Stimulated activated CD8-positive, alpha-beta memory T cell treated with anti-CD3 and anti-CD28 coated beads, Interleukin-7, amount 100 ng/mL, for 1 hour (primary cell): ENCODE measurements around the gene NSD2.

Source experiments
- DNase-seq, 2 donors: peaks; one replicate each; pipeline ENCODE4 v3.0.0-alpha.2; 2020; ENCODE audit warnings: low read depth in 2 of 2

The NSD2 gene

DNA sequence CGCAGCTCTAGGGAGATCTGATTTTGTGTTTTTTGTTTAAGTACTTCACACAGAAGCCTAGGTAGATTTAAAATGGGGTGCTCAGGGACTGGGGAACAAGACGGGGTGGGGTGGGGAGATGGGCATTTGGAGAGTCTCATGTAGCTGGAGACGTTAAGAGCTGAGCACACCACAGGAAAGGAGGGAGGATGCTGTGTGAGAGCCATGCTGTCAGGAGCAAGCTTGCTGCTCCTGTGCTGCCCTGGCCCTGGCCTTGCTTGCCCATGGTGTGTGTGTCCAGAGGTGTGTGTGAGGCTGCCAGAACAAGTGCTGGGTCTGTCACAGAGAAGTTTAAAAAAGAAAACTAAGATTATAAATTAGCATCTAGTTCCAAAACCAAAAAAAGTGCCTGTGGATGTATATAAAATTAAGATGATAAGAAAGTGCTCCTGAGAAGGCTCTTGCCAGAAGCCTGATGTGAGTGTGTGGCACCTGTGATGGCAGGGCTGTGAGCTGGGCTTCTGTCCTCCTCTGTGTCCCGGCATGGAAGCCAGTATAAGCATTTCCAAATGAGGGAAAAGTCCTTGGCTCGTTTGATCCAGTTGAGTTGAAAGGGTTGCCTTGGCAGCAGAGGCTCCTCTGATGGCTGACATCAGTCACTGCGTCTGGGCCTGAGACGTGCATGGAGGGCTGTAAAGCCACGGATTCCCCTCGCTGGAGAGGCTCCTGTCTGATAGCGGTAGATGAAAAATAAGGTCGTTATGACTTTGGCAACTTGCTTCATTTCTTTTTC is 74.1 kb downstream of the NSD2 start:
- DNase-seq, result no peak

DNA sequence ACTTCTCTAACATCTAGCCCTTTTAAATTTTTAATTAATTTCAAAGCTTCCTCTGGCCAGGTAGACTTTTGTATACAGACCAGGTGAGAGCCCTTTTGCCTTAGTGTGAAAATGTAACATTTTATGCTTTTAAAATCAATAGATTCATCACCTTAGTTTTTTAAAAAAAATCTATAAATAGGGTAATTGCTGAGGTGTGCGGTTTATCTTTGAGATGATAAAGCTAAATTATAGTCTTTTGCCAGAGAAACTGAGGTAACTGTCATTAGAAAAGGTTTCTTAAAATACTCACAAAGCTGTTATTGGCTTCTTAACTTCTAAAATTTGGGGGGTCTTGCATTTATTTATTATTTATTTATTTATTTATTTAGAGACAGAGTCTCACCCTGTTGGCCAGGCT is 74.7 kb downstream of the NSD2 start:
- no peak for DNase-seq

DNA sequence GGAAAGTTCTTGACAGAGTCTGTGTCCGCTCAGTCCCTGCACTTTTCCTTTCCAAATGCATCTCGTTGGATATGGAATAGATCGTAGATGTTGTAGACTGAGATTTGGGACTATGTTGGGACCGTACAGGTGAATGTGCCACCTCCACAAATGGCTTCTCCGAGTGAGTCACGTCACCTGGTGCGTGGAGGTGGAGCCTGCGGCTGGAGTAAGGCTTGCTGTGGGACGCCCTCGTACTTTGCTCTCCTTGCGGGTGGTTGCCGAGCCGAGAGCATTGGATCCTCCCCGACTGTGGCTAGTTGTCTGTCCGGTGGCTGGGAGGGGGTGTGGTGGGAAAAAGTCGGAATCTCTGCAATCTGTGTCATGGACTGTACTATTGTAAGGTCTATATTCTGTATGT is 77.0 kb downstream of the NSD2 start:
- no peak for DNase-seq

DNA sequence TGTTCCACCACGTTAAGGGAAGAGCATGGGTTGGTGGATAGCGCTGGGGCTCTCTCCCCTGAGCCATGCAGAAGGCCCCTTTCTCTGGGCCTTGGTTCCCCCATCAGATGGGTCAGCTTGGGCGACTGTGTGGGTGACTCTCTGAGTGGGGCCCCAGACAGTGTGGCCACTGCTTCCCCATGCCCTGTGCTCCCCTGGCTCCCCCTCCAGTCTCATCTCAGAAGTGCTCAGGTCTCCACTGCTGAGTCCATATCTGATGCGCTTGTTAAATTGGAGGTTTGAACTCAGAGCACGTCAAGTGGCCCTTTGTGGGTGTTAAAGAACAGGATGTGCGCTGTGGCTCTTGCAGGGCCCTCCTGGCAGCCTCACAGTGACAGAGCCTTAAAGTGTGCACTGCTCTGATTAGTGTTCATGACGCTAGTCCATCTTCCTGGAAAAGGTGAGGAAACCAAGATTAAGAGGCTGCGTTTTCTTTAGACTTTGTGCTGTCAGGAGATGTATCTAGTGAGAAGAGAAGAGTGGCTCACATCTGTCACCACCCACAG is 77.8 kb downstream of the NSD2 start:
- DNase-seq, result no peak

DNA sequence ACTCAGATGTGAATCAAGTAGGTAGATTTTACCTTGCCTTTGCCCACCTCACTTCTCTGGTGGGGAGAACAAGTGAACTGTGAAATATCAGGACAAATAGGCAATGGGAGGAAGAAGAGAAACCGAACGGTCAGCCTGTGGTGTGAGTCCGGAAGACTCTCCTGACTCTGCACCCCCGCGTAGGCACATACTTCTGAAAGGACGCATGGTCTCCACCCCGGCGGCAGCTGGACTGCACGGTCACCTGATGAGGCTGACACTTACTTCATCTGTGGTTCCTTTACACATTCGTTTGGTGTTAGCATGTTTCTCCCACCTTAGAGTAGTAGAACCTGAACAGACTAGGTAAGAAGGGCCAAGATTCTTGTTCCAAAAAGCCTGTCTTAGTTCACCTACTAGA is 79.2 kb downstream of the NSD2 start:
- no peak for DNase-seq

DNA sequence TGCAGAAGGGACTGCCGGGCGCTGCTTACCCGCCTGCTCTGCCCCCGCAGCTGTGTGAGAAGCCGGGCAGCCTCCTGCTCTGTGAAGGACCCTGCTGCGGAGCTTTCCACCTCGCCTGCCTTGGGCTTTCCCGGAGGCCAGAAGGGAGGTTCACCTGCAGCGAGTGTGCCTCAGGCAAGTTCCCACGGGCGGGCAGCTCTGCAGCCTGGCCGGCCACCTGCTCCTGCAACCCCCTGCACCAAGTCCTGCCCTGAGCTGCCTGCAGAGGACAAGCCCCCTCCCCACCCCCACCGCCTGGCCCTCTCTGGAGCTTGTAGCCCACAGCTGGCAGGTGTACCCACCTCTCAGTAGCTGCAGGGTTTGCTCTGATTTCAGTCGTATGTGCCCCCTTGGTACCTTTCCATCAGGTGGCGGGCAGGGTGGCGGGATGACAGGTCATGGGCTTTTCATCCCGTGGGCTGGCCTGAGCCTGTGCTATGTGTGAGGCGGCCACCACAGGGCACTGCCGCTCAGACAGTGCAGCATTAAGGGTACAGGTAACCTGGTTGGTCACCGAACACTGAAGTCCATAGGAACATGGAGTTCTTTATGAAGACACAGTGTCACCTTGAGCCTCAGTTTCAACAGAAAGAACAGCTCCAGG is 81.0 kb downstream of the NSD2 start:
- DNase-seq, result no peak

DNA sequence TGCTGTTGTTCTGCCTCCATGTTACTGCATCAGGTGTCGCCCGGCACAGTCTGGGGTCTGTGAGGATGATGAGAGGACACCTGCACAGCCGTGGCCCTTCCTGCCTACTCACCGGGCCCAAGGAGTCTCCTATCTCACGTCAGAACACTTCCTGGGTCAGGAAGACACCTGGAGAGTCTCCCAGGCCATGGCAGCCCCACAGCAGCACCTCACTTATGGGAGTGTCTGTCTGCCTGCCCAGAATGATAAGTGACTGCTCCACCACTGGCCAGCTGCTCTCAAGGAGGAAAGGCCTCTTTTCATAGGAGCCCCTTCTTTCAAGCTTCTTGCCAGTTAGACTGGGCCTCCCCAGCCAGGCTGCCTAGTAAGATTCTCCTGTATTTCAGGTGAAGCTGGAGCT is 81.5 kb downstream of the NSD2 start:
- DNase-seq, result no peak

DNA sequence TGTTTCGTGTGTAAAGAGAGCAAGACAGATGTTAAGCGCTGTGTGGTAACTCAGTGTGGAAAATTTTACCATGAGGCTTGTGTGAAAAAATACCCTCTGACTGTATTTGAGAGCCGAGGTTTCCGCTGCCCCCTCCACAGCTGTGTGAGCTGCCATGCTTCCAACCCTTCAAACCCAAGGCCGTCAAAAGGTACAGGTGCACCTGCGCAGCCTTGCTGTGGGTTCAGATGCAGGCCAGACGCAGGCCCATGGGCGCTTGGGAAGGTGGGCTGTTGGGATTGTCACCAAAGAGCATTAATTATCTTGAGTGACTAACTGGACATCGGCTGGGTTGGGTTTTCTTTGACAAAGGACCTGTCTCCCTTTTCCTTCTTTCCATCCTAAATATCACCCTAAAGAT is 82.1 kb downstream of the NSD2 start:
- no peak for DNase-seq

DNA sequence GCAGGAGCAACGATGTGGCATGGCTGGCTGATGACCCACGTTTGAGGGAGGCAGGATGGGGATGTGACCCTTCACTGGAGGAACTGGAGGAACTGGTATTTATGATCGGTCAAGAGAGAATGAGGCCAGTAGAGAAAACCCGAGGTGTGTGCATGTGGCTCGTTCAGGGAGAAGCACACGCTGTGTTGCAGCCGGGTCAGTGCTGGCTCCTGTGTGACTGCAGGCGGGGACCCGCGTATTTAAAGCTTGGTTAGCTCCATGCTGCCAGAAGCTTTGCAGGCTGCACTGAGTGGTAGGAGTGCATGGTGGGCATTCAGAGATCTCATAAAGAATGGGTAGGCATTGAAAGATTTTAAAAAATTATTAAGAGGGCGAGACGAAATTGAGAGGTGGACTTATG is 85.4 kb downstream of the NSD2 start:
- DNase-seq, result no peak

DNA sequence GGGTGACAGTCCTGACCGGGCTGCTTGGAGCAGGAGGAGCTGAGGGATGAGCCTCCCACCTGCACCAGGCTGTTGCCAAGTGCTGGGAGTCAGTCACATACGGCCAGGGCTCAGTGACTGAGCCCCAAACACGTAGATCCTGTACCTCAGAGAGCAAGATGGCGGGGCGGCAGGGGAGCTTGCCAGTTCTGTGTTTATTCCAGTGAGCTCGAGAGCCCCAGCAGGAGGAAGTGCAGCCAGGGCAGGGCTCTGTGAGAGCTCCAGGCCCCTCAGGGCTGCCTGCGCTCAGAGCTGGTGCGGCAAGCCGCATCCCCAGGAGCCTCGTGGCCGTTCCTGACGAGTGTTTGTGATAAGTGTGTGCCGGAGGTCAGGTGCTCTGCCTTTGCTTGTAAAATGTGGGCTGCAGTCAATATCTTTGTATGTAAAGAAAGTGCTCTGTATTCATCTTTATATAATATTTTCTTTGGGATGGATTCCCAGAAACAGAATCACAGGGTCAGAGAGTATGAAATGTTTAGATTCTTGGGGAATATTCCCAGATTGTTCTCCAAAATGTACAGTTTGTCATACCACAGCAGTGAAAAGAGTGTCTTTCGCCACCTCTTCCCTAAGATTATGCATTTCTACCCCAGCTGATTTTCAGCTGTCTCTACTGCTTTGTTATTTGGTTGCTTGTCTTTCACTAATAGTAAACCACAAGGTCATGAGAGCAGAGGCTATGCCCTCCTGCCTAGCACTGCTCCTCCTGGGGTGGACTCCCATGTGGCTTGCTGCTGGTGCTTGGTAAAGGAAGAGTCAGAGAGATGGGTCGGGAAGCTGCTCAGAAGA is 87.3 kb downstream of the NSD2 start:
- no peak for DNase-seq

DNA sequence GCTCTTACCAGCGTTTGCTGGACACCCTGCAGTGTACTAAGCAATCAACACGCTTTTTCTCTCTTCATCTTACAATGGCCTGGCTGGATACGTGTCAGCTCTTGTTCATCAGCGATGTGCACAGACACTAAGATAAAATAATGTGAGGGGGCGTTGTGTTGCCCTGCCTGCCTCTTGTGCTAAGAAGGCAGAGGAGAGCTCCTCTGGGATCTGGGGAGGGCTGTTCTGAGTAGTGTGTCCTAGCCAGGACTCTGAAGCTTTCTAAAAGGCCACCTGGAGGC is 87.9 kb downstream of the NSD2 start:
- no peak for DNase-seq

DNA sequence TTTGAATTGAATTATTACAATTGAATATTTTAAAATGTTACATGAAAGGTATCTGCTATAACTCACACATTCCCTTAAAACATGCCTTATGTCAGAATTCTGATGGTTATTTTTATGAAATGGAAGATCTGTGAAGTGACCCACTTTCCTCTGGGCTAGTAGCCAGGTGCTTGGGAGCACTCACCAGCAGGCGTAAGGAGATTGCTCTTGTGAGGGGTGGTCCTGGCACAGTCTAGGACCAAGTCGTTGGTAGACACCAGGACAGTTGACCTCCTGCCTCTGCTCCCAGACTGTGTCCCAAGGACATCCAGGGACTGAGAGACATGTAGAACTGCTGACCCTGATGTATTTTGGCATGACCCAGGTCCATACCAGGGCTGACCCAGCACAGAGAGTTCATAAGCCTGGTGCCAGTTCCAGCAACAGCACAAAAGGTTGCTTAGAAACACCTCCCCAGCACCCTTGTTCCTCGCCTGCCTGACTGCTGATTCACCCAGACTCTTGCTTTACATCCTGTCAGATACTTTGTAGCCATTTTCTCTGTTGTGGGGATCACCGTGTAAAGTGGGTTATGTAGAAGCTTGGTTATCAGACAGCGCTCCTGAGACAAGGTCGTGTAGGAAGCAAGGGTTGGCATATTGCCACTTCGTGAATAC is 89.1 kb downstream of the NSD2 start:
- no peak for DNase-seq

DNA sequence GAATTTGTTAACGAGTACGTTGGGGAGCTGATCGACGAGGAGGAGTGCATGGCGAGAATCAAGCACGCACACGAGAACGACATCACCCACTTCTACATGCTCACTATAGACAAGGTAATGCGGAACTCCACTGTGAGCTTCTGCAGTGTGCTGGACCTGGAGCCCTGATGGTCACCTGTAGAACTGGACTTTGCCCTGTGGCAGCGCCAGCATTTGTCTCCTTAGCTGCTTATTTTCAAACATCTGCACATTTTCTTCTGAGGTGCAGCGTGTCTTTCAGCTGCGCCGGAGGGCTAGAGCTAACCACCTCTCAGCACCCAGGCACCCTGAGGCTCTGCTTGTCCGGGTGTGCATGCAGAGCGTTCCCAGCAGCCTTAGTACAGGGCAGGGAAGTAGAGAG is 89.8 kb downstream of the NSD2 start:
- no peak for DNase-seq

DNA sequence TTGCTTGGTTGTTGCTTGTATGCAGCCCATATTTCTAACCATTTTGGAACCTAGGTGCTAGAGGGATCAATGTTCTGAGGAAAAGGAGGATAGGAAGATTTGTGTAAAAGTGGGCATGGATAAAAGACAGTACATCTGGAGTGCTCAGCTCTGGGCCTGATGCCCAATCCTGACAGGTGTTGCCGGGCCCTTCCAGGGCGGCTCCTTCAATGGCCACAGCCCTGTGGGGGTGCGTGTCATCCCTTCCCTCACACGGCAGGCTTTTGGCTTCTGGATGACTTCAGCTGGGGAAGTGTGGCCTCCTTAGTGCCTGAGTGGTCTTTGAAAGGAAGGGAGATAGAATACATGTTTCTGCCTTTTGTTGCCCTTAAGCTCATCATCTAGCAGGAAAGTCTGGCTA is 90.4 kb downstream of the NSD2 start:
- no peak for DNase-seq

DNA sequence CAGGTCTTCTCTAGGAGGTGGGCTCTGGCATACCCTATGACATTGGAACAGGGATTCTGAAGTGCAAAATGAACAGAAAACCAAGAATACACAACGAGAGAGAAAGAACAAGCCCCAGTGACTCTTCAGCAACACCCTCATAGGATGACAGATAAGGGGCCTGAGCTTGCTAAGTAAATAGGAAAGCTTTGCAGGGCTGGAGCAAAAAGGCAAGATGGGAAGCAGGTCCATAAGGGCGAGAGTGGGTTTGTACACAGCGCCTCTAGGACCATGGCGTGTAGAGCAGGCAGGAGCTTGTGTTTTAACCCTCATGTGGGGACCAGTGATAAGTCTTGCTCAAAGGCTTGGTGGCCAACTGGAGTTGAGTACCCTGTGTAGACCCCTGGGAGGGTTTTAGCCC is 91.8 kb downstream of the NSD2 start:
- no peak for DNase-seq

DNA sequence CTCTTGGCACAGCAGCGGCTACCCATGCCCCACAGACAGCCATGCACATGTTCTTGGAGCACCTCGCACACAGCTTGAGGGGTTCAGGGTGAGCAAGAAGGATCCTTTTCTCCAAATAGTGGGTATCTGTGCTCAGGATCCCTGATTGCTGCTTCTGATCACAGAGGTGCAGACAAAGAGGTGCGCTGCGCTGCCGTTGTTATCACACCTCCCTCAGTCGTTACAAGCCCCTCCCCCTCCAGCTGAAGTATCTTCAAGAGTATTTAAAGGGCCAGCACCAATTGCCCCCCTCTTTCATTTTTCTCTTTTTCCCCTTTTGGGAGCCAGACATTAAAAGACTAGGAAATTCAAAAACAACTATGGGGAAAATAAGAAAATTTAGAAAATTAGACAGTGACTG is 93.2 kb downstream of the NSD2 start:
- no peak for DNase-seq

DNA sequence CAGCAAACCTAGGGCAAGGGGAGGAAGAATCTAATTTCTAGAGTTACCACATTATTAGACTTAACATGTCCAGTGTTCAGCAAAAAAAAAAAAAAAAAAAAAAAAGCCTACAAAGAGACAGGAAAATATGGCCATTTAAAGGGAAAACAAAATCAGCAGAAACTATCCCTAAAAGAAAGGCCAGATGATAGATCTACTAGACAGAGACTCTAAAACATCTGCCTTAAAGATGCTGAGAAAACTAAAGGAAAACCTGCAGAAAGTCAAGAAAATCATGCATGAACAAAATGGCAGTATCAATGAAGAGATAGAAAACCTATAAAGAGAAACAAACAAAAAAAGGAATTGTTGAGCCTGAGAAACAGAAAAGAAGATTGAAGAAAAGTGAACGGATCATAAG is 93.8 kb downstream of the NSD2 start:
- DNase-seq, result no peak

DNA sequence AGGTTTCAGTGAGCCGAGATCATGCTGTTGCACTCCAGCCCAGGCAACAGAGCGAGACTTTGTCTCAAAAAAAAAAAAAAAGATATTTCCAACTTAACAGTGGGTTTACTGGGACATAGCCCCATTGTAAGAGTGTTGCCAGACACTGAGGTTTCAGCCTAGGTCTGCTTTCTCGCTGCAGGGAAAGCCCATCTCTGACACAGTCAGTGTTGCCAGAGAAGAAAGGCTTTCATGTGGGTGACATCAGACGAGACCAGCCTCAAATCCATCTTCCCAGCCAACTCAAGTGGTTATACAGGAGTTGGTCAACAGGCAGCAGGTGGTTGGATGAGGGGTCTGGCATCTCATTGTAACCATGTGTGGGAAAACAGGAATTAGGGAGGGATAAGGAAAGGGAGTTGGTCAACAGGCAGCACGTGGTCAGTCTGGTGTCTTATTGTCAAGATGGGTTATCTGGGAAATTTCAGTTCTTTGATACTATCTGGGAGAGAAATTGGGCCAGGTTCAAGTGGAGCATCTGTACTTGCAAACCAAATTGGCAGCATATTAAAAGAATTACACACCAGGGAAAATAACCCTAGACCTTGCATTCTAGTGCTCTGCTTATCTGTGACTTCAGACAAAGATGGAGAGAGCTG is 96.4 kb downstream of the NSD2 start:
- no peak for DNase-seq

DNA sequence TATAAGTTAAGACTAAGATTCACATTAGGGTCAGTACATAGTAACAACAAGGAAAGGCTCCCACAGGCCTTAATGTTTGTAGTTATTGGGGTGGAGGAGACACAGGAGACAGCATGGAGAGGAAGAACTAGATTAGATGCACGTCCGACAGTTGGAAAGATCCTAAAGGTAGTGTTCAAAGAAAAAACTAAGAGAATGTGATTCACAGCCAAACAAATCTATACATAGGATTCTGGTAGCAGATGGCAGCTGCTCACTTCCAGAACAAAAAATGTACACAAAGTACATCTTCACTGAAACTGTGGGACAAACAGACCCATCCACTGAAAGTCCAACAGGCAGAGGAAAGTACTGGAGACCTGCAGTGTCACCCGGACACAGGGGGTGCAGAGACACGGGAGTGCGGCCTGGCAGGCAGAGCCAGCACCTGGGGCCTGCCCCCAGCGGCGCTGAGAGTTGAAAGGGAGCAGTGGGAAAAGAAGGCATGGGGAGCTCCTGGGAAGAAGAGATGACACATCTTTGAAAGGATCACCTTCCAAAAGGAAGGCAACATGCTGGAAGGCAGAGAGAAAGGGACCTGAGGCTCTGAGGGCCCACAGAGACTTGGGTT is 97.6 kb downstream of the NSD2 start:
- DNase-seq, result no peak

DNA sequence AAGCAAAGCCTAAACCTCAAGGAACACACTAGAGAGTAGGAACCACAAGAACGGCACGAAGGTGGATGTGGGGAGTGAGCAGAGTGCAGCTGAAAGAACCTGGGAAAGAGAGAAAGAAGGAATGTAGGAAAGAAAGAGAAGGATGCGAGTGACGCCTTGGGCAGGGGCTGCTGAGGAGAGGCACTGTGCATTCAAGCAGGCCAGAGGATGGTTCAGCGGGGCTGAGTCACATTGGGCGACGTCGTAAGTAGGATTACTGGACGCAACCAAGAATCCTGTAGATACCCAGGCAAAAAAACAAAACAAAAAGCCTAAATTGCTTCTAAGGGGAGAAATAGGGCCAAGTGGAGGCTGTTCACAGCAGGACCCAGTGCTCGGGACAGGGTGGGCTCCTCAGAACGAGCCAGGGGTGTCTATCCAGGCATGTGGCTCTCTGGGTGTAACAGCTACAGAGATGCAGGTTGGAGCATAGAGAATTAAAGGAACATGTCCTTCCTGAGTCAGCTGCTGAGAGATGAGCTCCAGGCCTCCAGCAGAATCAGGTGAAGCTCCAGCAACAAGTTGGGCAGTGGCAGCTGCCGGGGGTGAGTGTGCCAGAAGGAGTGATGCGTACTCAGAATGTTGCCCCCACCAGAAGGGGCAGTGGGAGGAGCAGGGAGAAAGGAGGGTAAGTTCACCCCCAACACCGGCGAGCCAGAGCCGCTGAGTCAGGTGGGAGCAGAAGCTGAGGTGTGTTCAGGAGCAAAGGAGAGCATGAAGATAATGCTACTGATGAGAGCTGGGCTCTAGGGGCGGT is 98.9 kb downstream of the NSD2 start:
- DNase-seq, result no peak

DNA sequence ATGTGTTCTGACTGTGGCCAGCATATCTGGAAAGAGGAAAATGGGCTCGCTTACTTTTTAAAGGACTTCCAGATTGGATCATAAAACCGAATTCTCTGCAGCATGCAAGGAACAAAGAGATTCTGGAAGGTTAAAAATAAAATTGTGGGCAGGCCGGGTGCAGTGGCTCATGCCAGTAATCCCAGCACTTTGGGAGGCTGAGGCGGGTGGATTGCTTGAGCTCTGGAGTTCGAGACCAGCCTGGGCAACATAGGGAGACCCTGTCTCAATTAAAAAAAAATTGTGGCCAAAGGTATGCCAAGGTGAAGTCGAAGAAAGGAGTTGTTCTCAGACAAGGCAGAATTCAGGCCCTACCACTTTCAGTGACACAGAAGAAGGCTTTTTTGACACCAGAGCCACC is 99.7 kb downstream of the NSD2 start:
- no peak for DNase-seq
